Measurements from ENCODE around the gene C1orf167.

The C1orf167 gene

DNA sequence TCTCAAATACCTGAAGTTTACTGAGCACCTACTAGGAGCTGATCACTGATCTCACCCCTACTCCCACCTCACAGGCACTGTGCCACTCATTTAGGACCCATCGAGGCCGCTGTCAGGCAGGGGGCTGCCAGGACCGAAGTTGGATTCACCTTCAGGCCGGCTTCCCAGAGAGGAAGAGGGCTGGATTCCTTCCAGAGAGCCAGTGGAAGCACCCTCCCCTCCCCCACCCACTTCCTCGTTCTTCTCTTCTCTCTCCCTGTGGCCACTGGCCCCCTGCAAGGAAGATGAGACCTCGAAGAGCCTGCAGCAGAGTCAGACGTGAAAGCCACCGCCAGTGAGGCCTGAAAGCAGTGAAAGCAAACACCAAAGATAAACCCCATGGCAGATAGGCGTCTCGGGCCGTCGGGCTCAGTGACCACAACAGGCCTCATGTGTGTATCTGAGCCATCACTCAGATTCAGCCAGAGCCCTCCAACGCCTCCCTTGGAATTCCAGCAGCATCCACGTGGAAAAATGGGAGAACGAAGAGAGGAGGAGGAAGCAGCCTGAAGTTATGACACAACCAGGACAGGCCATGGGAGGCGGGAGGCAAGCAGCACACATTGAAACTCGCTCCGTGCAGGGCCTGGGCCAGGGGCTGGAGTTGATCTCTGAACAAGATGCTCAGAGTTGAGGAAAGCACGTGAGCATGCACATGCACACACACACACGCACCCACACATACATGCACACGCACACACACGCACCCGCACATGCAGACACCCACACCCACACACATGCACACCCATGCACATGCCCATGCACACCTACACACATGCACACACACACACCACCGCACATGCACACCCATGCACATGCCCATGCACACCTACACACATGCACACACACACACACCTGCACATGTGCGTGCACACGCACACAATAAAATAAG is 32.2 kb upstream of the C1orf167 start:
- TF ChIP-seq, protein P1, sequence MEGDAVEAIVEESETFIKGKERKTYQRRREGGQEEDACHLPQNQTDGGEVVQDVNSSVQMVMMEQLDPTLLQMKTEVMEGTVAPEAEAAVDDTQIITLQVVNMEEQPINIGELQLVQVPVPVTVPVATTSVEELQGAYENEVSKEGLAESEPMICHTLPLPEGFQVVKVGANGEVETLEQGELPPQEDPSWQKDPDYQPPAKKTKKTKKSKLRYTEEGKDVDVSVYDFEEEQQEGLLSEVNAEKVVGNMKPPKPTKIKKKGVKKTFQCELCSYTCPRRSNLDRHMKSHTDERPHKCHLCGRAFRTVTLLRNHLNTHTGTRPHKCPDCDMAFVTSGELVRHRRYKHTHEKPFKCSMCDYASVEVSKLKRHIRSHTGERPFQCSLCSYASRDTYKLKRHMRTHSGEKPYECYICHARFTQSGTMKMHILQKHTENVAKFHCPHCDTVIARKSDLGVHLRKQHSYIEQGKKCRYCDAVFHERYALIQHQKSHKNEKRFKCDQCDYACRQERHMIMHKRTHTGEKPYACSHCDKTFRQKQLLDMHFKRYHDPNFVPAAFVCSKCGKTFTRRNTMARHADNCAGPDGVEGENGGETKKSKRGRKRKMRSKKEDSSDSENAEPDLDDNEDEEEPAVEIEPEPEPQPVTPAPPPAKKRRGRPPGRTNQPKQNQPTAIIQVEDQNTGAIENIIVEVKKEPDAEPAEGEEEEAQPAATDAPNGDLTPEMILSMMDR (IDR thresholded peaks at IDR 0.05; ENCODE audit: low read depth, low read length, missing control alignments): no peak
- DNase-seq (ENCODE audit: extremely low read depth, low read depth): no peak
- no peak overlapping the region for H3K4me3 ChIP-seq (replicated peaks; ENCODE audit: low read depth, low read length)

DNA sequence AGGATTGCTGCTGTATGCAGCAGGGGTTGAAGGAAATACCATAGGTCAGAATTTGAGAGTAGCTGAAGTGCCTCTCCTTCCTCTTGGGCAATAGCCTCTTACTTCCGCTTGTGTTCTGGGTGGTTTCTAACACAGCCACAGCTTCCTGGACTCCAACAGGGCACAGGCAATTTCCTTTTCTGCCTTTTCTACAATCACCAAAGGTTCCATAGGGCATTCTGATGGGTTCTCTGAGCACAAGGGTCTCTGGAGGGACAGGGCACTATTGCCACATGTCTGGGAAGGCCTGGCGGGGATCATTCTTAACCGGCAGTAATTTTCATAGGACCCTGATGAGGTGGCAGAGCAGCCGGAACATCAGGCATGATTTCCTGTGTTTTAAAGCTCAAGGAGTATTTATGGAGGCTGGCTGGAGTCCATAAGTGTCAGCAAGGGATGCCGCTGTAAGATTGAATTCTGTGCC is 31.5 kb upstream of the C1orf167 start:
- no peak for DNase-seq (ENCODE audit: extremely low read depth, low read depth)
- TF ChIP-seq, protein P1 (IDR thresholded peaks at IDR 0.05; ENCODE audit: low read depth, low read length, missing control alignments): no peak
- H3K4me3 ChIP-seq (replicated peaks; ENCODE audit: low read depth, low read length): no peak overlapping the region

DNA sequence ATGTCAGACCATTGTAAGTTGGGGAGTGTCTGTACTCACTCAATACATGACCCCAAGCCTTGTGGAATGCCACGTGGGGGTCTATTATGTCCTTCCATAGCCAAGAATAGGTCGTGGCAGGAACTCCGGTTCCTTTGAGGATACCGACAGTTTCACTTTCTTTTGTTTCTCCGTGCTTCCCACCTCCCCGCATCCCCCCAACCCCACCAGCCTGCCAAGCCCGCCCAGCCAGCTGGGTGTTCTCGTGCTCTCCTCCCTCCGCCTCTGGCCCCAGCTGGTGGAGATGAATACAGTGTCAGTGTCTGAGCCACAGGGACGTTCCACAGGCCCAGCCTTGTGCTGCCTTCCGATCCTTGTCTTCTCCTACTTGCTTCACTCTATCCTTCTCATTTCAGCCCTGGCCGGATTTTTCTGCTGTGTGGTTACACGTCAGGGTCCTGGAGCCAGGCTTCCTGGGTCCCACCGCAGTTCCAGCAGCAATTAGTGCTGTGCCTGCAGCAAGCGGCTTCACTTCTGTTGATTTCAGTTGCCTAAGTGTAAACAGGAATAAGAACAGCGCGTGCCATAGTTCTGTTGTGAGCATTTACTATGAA is 30.2 kb upstream of the C1orf167 start:
- TF ChIP-seq, protein P1 (IDR thresholded peaks at IDR 0.05; ENCODE audit: low read depth, low read length, missing control alignments): no peak
- DNase-seq (ENCODE audit: extremely low read depth, low read depth): no peak
- H3K4me3 ChIP-seq (replicated peaks; ENCODE audit: low read depth, low read length): peak overlapping the region; percentile 42

DNA sequence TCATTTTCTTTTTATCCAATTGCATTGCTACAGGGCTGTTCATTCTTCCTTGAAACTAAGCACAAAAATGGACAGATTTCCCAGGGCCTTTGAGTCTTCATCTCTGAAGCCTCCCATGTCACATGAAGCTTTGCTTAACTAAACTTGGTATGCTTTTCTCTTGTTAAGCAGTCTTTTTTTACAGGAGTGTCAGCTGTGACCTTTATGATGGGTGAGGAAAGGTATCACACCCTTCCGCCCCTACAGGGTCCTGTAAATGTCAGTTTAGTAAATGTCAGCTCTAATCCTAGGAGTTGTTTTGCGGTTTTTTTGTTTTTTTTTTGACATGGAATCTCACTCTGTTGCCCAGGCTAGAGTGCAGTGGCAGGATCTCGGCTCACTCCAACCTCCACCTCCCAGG is 28.7 kb upstream of the C1orf167 start:
- TF ChIP-seq, protein P1 (IDR thresholded peaks at IDR 0.05; ENCODE audit: low read depth, low read length, missing control alignments): no peak
- no peak for DNase-seq (ENCODE audit: extremely low read depth, low read depth)
- no peak overlapping the region for H3K4me3 ChIP-seq (replicated peaks; ENCODE audit: low read depth, low read length)

DNA sequence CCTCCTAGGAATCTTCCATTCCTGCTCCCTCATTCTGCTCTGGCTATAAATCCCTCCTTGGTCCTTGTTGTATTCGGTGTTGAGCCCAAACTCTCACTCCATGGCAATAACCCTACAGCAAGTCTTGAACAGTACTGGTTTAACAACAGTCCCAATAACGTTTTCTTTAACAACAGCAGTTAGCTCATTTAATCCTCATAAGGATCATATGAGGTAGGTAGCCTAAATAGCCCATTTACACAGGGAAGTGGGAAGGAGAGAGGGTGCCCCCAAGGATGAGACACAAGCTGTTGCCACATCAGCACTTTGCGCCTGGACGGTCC is 26.5 kb upstream of the C1orf167 start:
- peak overlapping the region; percentile 95 for H3K4me3 ChIP-seq (replicated peaks; ENCODE audit: low read depth, low read length)

DNA sequence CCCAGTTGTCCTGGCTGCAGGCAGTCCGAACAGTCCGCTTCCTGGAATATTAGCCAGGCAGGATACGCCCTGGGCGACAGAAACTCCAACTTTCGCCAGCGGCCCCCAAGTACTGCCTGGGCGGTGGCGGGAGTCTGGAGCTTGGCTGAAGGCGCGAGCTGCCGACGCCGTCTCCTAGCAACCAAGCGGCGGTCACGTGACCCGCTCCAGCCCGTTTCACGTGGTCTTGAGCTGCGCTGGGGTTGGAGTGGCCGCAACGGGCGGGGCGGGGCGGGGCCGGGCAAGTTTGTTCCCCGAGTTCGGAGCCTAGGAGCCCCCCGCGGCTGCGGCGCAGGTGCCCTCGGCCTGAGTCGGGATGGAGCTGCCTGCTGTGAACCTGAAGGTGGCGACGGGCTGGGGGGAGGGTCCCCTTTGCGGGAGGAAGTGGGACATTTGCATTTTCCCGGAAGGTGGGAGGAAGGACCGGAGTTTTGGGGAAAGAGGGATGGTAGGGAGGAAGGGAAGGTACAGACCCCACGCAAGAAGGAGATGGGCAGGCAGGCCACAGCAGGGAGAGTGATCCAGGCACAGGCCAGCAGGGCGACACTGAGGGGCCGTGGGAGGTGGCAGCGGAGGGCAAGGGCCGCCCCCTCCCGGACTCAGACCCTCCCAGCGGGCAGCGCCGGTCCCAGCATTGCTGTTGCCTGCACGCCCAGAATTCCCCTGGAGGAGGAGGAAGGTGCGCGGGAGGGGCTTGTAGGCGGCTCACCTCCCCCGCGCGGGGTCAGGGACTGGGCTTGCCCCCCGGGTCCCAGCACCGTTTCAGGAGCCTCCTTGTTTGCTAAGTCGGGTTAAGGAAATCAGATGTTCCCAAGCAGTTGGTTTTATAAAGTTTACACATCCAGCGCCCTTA is 25.9 kb upstream of the C1orf167 start, which contains the start of gene AGTRAP:
Gene AGTRAP, plus strand, starts transcription at position 283 of the 892 bp plus-strand sequence. Its CDS starts 73 bp downstream, at position 356.
- peak; percentile 70 for DNase-seq (ENCODE audit: extremely low read depth, low read depth)
- TF ChIP-seq, protein P1 (IDR thresholded peaks at IDR 0.05; ENCODE audit: low read depth, low read length, missing control alignments): no peak
- H3K4me3 ChIP-seq (replicated peaks; ENCODE audit: low read depth, low read length): peak within 1 kb of the TSS; percentile 95

More for the DNA sequence above, 26.5 kb upstream of the C1orf167 start:
- TF ChIP-seq, protein P1 (IDR thresholded peaks at IDR 0.05; ENCODE audit: low read depth, low read length, missing control alignments): no peak
- DNase-seq (ENCODE audit: extremely low read depth, low read depth): no peak
